Measurements from ENCODE around the gene HK1. TPM values are rescaled to one million over a fixed set of nuclear protein-coding genes. Genes with fewer than 3 reads are reported as not detected.

The HK1 gene
- total and polyA plus RNA-seq, 4 donors = 1.8 to 166 (median 7.4) TPM

DNA sequence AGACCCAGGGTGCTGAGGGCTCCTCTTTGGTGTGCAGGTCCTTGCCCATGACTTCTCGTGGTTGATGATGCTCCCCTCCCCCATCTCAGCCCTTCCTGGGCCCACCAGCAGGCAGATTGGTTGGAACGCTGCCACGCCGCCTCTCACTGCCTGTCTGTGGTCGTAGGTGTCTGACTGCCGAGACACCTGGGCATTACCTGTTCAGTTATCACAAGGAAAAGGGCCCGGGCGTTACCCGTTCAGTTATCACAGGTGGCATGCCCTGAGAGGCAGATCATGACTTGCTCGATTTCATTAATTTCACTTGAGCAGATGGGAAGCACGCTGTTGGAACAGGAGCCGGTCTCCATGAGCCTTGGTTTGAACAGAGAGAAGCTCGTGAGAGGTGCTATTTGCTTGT lies 95.9 kb downstream of the HK1 start:
- H3K36me3 ChIP-seq (ENCODE audit: control insufficient read depth in 4 of 4, insufficient read depth in 3 of 4, low read depth in 1 of 4, low read length in 3 of 4) = peaks cover 0 to 1% (median 0%) of the 10 kb centered on the region in 4 donors
- 94% methylated on average over 13 of the region's 13 CpGs for WGBS
- no peak overlapping the region for H3K4me3 ChIP-seq (ENCODE audit: low read depth in 1 of 3, low read length in 3 of 3)
- H3K27ac ChIP-seq (ENCODE audit: low read depth in 1 of 2, low read length in 2 of 2) = no peak overlapping the region
- TF ChIP-seq RAD21 (IDR thresholded peaks at IDR 0.05) (no peak), RXRA (IDR thresholded peaks at IDR 0.05) (no peak), GABPA (IDR thresholded peaks at IDR 0.05 in 1 of 2, conservative IDR thresholded peaks at IDR 0.05 in 1 of 2) (no peak), EGR1 (IDR thresholded peaks at IDR 0.05; ENCODE audit: low read depth in 2 of 2) (no peak)
- TF ChIP-seq, protein P1, sequence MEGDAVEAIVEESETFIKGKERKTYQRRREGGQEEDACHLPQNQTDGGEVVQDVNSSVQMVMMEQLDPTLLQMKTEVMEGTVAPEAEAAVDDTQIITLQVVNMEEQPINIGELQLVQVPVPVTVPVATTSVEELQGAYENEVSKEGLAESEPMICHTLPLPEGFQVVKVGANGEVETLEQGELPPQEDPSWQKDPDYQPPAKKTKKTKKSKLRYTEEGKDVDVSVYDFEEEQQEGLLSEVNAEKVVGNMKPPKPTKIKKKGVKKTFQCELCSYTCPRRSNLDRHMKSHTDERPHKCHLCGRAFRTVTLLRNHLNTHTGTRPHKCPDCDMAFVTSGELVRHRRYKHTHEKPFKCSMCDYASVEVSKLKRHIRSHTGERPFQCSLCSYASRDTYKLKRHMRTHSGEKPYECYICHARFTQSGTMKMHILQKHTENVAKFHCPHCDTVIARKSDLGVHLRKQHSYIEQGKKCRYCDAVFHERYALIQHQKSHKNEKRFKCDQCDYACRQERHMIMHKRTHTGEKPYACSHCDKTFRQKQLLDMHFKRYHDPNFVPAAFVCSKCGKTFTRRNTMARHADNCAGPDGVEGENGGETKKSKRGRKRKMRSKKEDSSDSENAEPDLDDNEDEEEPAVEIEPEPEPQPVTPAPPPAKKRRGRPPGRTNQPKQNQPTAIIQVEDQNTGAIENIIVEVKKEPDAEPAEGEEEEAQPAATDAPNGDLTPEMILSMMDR (IDR thresholded peaks at IDR 0.05; ENCODE audit: low read depth, low read length, missing input control) = no peak
- no peak overlapping the region for H3K9ac ChIP-seq (ENCODE audit: low read depth in 1 of 2, low read length in 2 of 2)
- H3K27me3 ChIP-seq (ENCODE audit: control insufficient read depth in 4 of 4, insufficient read depth in 4 of 4, low read length in 3 of 4) = no peaks in the 10 kb centered on the region
- peaks cover 0 to 2% (median 0%) of the 10 kb centered on the region in 4 donors for H3K4me1 ChIP-seq (ENCODE audit: control insufficient read depth in 4 of 4, insufficient read depth in 4 of 4, low read length in 3 of 4)
- no peak for DNase-seq (ENCODE audit: low spot score)
- H3K9me3 ChIP-seq (ENCODE audit: control insufficient read depth in 4 of 4, low read length in 3 of 4) = no peaks in the 10 kb centered on the region

GRCh38 chr10:69374931-69375306 lies 96.6 kb downstream of the HK1 start:
- no peak overlapping the region for H3K4me3 ChIP-seq (ENCODE audit: low read depth in 1 of 3, low read length in 3 of 3)
- H3K36me3 ChIP-seq (ENCODE audit: control insufficient read depth in 4 of 4, insufficient read depth in 3 of 4, low read depth in 1 of 4, low read length in 3 of 4) = no peaks in the 10 kb centered on the region
- H3K9ac ChIP-seq (ENCODE audit: low read depth in 1 of 2, low read length in 2 of 2) = no peak overlapping the region
- no peak for DNase-seq (ENCODE audit: low spot score)
- no peaks in the 10 kb centered on the region for H3K27me3 ChIP-seq (ENCODE audit: control insufficient read depth in 4 of 4, insufficient read depth in 4 of 4, low read length in 3 of 4)
- TF ChIP-seq JUND (IDR thresholded peaks at IDR 0.05) (no peak), FOXA1 (IDR thresholded peaks at IDR 0.05) (no peak), TAF1 (conservative IDR thresholded peaks at IDR 0.05) (no peak), RXRA (IDR thresholded peaks at IDR 0.05) (no peak), FOXA2 (IDR thresholded peaks at IDR 0.05) (no peak), GABPA (IDR thresholded peaks at IDR 0.05 in 1 of 2, conservative IDR thresholded peaks at IDR 0.05 in 1 of 2) (no peak), EGR1 (IDR thresholded peaks at IDR 0.05; ENCODE audit: low read depth in 2 of 2) (no peak), ATF3 (IDR thresholded peaks at IDR 0.05) (no peak), HNF4G (IDR thresholded peaks at IDR 0.05) (no peak), RAD21 (IDR thresholded peaks at IDR 0.05) (no peak), SP1 (IDR thresholded peaks at IDR 0.05) (no peak), YY1 (IDR thresholded peaks at IDR 0.05) (no peak), REST (IDR thresholded peaks at IDR 0.05) (no peak), ZBTB33 (IDR thresholded peaks at IDR 0.05) (no peak)
- TF ChIP-seq, protein P2, sequence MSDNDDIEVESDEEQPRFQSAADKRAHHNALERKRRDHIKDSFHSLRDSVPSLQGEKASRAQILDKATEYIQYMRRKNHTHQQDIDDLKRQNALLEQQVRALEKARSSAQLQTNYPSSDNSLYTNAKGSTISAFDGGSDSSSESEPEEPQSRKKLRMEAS (IDR thresholded peaks at IDR 0.05) = no peak
- TF ChIP-seq, protein P1 (IDR thresholded peaks at IDR 0.05; ENCODE audit: low read depth, low read length, missing input control) = no peak
- WGBS = 89% methylated on average over 2 of the region's 2 CpGs
- no peak overlapping the region for H3K27ac ChIP-seq (ENCODE audit: low read depth in 1 of 2, low read length in 2 of 2)
- no peaks in the 10 kb centered on the region for H3K9me3 ChIP-seq (ENCODE audit: control insufficient read depth in 4 of 4, low read length in 3 of 4)
- peaks cover 0 to 2% (median 0%) of the 10 kb centered on the region in 4 donors for H3K4me1 ChIP-seq (ENCODE audit: control insufficient read depth in 4 of 4, insufficient read depth in 4 of 4, low read length in 3 of 4)

All from liver (tissue), 9 donors.